ENCODE measurements around the gene SUMO4.

Gene SUMO4

GRCh38 chr6:149400050-149400449 lies at the start of gene SUMO4:
Gene SUMO4 (plus strand): TSS chr6:149400262. CDS start chr6:149400392, 130 bp downstream.
- no peak within 1 kb of the TSS for H3K27ac ChIP-seq
- DNase-seq (ENCODE audit: low read depth, low spot score): no peak

DNA sequence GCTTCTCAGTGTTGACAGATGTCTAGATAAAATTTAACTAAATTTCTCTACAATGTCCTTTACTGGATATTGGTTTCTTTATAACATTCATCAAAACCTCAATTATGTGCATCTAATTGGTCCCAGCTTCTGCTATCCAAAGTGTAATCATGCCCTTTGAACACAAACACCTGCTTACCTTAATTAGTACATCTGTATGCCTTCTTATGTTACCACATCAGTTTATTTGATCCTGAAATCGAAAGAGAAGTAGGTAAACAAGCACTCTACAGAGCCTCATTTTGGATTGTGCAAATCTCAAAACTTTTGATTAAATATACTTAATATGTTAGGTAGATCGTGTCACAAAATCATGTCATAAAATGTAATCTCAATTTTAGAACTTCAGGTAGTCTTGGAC lies 46.1 kb upstream of the SUMO4 start:
- H3K27ac ChIP-seq: no peak overlapping the region
- DNase-seq (ENCODE audit: low read depth, low spot score): no peak

- DNase-seq (ENCODE audit: low read depth, low spot score): no peak
- no peak overlapping the region for H3K27ac ChIP-seq
Measured at GRCh38 chr6:149356081-149356750, 43.8 kb upstream of the SUMO4 start.

DNA sequence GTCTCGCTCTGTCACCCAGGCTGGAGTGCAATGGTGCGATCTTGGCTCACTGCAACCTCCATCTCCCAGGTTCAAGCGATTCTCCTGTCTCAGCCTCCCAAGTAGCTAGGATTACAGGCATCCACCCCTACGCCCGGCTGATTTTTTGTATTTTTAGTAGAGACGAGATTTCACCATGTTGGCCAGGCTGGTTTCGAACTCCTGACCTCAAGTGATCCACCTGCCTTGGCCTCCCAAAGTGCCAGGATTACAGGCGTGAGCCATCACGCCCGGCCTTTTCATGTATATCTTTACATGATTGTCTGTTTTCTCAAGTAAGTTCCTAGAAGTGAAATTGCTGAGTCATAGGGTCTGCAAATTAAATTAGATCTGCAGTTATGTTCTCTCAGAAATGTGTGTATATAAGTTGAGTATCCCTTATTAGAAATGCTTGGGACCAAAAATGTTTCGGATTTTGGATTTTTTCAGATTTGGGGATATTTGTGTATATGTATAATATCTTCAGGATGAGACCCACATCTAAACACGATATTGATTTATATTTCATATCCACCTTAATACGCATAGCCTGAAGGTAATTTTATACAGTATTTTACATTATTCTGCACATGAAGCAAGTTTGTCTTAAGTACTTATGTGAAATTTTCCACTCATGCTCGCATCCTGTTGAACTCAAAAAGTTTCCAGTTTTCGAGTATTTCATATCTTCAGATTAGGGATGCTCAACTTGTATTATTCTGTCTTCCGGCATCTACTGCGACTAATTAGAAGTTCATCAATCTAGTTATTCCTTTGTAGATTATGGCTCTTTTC lies 42.1 kb upstream of the SUMO4 start:
- H3K27ac ChIP-seq: no peak overlapping the region
- DNase-seq (ENCODE audit: low read depth, low spot score): no peak

DNA sequence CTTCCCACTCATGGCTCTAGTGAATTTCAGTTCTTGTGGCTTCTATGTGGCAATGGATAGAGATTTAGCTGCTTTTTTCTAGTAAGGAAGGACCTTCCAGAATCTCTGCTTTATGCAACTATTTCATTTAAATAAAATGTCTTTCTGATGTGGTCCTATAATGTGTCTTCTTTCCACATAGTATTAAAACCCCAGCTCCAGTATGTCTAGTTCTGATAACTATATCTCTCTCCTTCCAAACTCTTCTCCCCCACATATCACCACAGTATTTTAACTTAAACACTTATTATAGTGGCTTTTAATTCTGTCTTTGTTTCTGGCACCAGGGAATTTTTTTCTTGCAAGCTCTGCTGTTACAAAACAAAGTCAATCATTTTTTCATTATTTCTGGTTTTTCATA lies 40.6 kb upstream of the SUMO4 start:
- H3K27ac ChIP-seq: no peak overlapping the region
- no peak for DNase-seq (ENCODE audit: low read depth, low spot score)

GRCh38 chr6:149360536-149360935 lies 39.5 kb upstream of the SUMO4 start:
- no peak overlapping the region for H3K27ac ChIP-seq
- no peak for DNase-seq (ENCODE audit: low read depth, low spot score)

DNA sequence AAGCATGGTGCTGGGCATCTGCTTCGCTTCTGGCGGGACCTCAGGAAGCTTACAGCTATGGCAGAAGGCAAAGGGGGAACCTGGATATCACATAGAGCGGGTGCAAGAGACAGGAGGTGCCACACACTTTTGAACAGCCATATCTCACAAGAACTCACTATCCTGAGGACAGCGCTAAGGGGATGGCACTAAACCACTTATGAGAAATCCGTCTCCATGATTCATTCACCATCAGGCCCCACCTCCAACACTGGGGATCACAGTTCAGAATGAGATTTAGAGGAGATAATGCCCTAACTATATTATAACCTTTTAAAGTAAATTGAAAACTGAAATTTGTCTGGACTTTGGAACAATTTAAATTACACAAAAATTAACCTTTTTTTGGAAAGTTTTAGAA lies 37.8 kb upstream of the SUMO4 start:
- DNase-seq (ENCODE audit: low read depth, low spot score): no peak
- peak overlapping the region; percentile 55 for H3K27ac ChIP-seq

DNA sequence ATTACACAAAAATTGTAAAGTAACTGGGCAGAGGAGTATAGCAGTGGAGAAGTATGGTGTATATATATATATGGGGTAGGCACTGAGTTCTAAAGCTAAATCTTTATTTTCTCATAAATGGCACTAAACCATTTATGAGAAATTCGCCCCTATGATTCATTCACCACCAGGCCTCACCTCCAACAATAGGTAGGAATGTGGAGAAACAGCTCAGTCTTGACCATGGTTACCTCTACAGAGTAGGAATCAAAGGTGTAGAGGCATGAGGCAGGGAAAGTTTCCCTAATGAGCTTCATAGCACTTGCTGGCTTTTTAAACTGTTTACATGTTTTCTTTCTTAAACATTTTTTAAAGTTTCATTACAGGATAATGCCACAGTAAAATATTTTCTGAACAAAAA lies 36.9 kb upstream of the SUMO4 start:
- DNase-seq (ENCODE audit: low read depth, low spot score): peak; percentile 22
- peak overlapping the region; percentile 55 for H3K27ac ChIP-seq

DNA sequence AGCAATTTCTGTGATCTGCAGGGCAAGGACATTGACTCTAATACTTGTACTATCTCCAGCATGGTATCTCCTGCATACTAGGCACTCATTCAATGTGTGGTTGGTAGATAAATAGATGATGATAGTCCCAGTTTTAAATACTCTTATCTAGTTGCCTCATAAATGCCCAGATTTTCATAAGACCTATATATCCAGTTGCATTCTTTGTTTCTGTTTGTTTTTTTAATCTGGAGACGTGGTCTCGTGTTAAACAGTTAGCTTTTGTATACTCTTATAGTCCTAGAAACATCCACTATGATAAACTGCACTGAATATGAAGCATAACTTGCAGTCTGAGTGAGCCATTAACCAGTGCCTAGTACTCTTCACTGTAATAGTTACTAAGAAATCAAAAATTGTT lies 35.5 kb upstream of the SUMO4 start:
- no peak for DNase-seq (ENCODE audit: low read depth, low spot score)
- H3K27ac ChIP-seq: no peak overlapping the region

- no peak for DNase-seq (ENCODE audit: low read depth, low spot score)
Measured at GRCh38 chr6:149365197-149365596, 34.9 kb upstream of the SUMO4 start.

GRCh38 chr6:149366267-149366921 lies 33.7 kb upstream of the SUMO4 start:
- no peak for DNase-seq (ENCODE audit: low read depth, low spot score)
- H3K27ac ChIP-seq: no peak overlapping the region

More at GRCh38 chr6:149365197-149365596, 34.9 kb upstream of the SUMO4 start:
- H3K27ac ChIP-seq: no peak overlapping the region

GRCh38 chr6:149368065-149368464 lies 32.0 kb upstream of the SUMO4 start:
- no peak for DNase-seq (ENCODE audit: low read depth, low spot score)
- H3K27ac ChIP-seq: no peak overlapping the region

DNA sequence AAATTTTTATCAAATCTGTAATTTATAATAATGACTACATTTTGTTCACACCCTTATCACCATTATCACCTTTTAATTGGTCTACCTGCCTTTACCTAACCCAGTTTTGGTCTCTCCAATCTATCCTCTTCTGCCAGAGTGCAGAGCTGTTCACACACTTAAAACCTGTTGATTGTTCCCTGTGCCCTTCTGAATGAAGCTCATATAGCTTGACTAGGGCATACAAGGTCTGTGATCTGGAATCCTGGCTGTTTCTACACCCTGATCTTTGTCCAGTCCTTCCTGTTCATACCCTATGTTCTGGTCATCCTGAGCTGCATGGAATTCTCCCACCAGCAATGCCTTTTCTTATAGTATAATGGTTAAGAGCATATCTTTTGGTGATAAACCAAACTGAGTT lies 28.9 kb upstream of the SUMO4 start:
- no peak overlapping the region for H3K27ac ChIP-seq
- DNase-seq (ENCODE audit: low read depth, low spot score): no peak

- no peak for DNase-seq (ENCODE audit: low read depth, low spot score)
- H3K27ac ChIP-seq: no peak overlapping the region
Measured at GRCh38 chr6:149372062-149372461, 28.0 kb upstream of the SUMO4 start.

GRCh38 chr6:149373511-149373910 lies 26.6 kb upstream of the SUMO4 start:
- no peak overlapping the region for H3K27ac ChIP-seq
- no peak for DNase-seq (ENCODE audit: low read depth, low spot score)

DNA sequence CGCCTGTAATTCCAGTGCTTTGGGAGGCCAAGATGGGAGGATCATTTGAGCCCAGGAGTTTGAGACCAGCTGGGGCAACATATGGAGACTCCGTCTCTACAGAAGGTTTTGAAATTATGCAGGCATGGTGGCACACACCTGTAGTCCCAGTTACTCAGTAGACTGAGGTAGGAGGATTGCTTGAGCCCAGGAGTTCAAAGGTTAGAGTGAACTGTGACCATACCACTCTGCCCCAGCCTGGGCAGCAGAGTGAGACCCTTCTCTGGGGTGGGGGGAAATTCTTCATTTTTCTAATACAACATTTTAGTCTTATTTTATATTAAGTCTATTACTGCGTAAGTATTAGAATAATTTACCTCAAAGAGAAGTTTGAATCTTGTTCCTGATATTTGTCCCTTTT lies 20.1 kb upstream of the SUMO4 start:
- no peak overlapping the region for H3K27ac ChIP-seq
- no peak for DNase-seq (ENCODE audit: low read depth, low spot score)

- H3K27ac ChIP-seq: no peak overlapping the region
- no peak for DNase-seq (ENCODE audit: low read depth, low spot score)
Measured at GRCh38 chr6:149380523-149380922, 19.5 kb upstream of the SUMO4 start.

DNA sequence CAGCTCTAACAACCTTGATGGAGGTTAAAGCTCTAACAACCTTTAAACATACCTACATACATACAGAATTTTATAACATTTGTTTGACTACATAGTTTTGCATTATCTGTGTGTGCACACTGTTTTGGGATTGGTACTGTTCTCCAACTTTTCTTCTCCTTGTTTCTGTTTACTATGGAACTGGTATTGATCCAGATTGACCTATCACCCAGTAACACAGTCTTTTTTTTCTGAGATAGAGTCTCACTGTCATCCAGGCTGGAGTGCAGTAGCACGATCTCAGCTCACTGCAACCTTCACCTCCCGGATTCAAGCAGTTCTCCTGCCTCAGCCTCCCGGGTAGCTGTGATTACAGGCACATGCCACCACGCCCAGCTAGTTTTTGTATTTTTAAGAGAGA lies 16.7 kb upstream of the SUMO4 start:
- no peak overlapping the region for H3K27ac ChIP-seq
- DNase-seq (ENCODE audit: low read depth, low spot score): no peak

- H3K27ac ChIP-seq: no peak overlapping the region
- no peak for DNase-seq (ENCODE audit: low read depth, low spot score)
Measured at GRCh38 chr6:149384464-149384863, 15.6 kb upstream of the SUMO4 start.

- no peak overlapping the region for H3K27ac ChIP-seq
- no peak for DNase-seq (ENCODE audit: low read depth, low spot score)
Measured at GRCh38 chr6:149385998-149386646, 13.9 kb upstream of the SUMO4 start.
